Endothelial cell of umbilical vein (primary cell): Measurements from ENCODE around the gene ECEL1. TPM values are rescaled to one million over a fixed set of nuclear protein-coding genes. Genes with fewer than 3 reads are reported as not detected.

Experiments
- BruUV-seq: library from RNA; stranded (reverse); fragments of 400-500 nt; replicated peaks from 2 replicates; lab custom pipeline; 2021; lab: Mats Ljungman, UMichigan
- CTCF ChIA-PET: fragments of 300-600, 350-600 bp; sonication (Branson Sonifier 250); formaldehyde crosslinking; loops from one replicate; lab custom pipeline; 2021; ENCODE audit warnings: antibody characterized with exemption, inconsistent platforms; lab: Charles Lee
- POLR2A ChIA-PET: fragments of 300-600, 350-600 bp; sonication (Branson Sonifier 250); formaldehyde crosslinking; loops from one replicate; lab custom pipeline; 2021; ENCODE audit warnings: antibody characterized with exemption, inconsistent platforms; lab: Charles Lee
- DNase-seq: peaks from one replicate; pipeline ENCODE4 v3.0.0-alpha.2; 2011; ENCODE audit warnings: low read depth, low spot score
- FAIRE-seq: peaks from 2 replicates; lab custom pipeline; 2011; peaks lifted over from hg19 to GRCh38; lab: Jason Lieb, UNC
- H2AFZ ChIP-seq: 2 replicates; pipeline ENCODE4 v1.6.0; 2012; ENCODE audit warnings: low read depth, low read length, control low read depth, inconsistent platforms
- H3K27ac ChIP-seq: 2 replicates; pipeline ENCODE4 v1.5.1; 2011; ENCODE audit warnings: low read depth, mild to moderate bottlenecking, control low read depth, low read length, moderate library complexity; ENCODE audit not compliant: insufficient read depth
- H3K27me3 ChIP-seq, 2 experiments: 2 replicates each; pipeline versions ENCODE4 v1.6.0 to v1.6.1; 2011; ENCODE audit warnings: low read length in 2 of 2, mixed read lengths in 1 of 2; ENCODE audit not compliant: control insufficient read depth in 2 of 2, insufficient read depth in 2 of 2
- H3K36me3 ChIP-seq, 2 experiments: 2 replicates in 1 of 2; 3 replicates in 1 of 2; pipeline ENCODE4 v1.5.1; 2011; ENCODE audit warnings: low read length in 2 of 2, mild to moderate bottlenecking in 1 of 2, moderate library complexity in 1 of 2; ENCODE audit not compliant: control insufficient read depth in 2 of 2, insufficient read depth in 2 of 2; ENCODE audit errors: extremely low read depth in 1 of 2
- H3K4me1 ChIP-seq: 3 replicates; pipeline ENCODE4 v1.5.1; 2011; ENCODE audit warnings: mild to moderate bottlenecking, low read length; ENCODE audit not compliant: control insufficient read depth, insufficient read depth; ENCODE audit errors: extremely low read depth
- H3K4me2 ChIP-seq: 2 replicates; pipeline ENCODE4 v1.6.1; 2011; ENCODE audit warnings: low read length, control low read depth, mixed read lengths; ENCODE audit not compliant: insufficient read depth
- H3K4me3 ChIP-seq, 3 experiments: fragments of 200-600 bp in 1 of 3; sonication (generic), shearing (Covaris generic) in 1 of 3; replicated peaks in 1 of 3; 2 replicates each; pipeline ENCODE4 v1.5.1; 2011 to 2016; ENCODE audit warnings: control low read depth in 3 of 3, low read length in 3 of 3, mild to moderate bottlenecking in 2 of 3, inconsistent platforms in 1 of 3, low read depth in 1 of 3, moderate library complexity in 1 of 3; ENCODE audit not compliant: insufficient read depth in 1 of 3
- H3K79me2 ChIP-seq: 2 replicates; pipeline ENCODE4 v1.6.0; 2012; ENCODE audit warnings: low read length, inconsistent platforms; ENCODE audit not compliant: control insufficient read depth, insufficient read depth
- H3K9ac ChIP-seq: replicated peaks from 2 replicates; pipeline ENCODE3; 2011; ENCODE audit warnings: low read length, control low read depth; ENCODE audit not compliant: insufficient read depth; ENCODE audit errors: extremely low read depth
- H3K9me1 ChIP-seq: replicated peaks from 3 replicates; pipeline ENCODE4 v1.6.0; 2011; ENCODE audit warnings: mild to moderate bottlenecking, low read length; ENCODE audit not compliant: control insufficient read depth, insufficient read depth; ENCODE audit errors: extremely low read depth
- H3K9me3 ChIP-seq: replicated peaks from 2 replicates; pipeline ENCODE4 v1.5.1; 2012; ENCODE audit warnings: low read length, inconsistent platforms; ENCODE audit not compliant: control insufficient read depth, insufficient read depth
- H4K20me1 ChIP-seq: replicated peaks from 2 replicates; pipeline ENCODE3; 2011; ENCODE audit warnings: mild to moderate bottlenecking, low read length; ENCODE audit not compliant: control insufficient read depth, insufficient read depth; ENCODE audit errors: extremely low read depth
- CTCF ChIP-seq, 2 donors: IDR thresholded peaks; 1 replicate in 1 of 2; 2 replicates in 1 of 2; pipeline ENCODE4 v1.5.1; 2011; ENCODE audit warnings: low read length in 2 of 2, mild to moderate bottlenecking in 2 of 2, moderate library complexity in 2 of 2, control low read depth in 1 of 2, inconsistent platforms in 1 of 2, low read depth in 1 of 2; ENCODE audit not compliant: insufficient read depth in 1 of 2; ENCODE audit errors: extremely low read depth in 1 of 2
- FOS ChIP-seq: IDR thresholded peaks from 2 replicates; pipeline ENCODE4 v1.6.1; 2011; ENCODE audit warnings: mild to moderate bottlenecking, low read length, moderate library complexity, borderline replicate concordance; ENCODE audit not compliant: insufficient read depth
- GATA2 ChIP-seq: IDR thresholded peaks from 2 replicates; pipeline ENCODE4 v1.7.0; 2011; ENCODE audit warnings: low read depth, mild to moderate bottlenecking, moderate library complexity, mixed read lengths, low read length; ENCODE audit not compliant: insufficient read length, insufficient read depth
- JUN ChIP-seq: IDR thresholded peaks from 2 replicates; pipeline ENCODE4 v1.6.1; 2011; ENCODE audit warnings: borderline replicate concordance, low read depth; ENCODE audit not compliant: insufficient read length, insufficient read depth
- POLR2AphosphoS5 ChIP-seq: IDR thresholded peaks from 2 replicates; pipeline ENCODE4 v1.6.1; 2012; ENCODE audit warnings: low read depth, mild to moderate bottlenecking, control low read depth, low read length, moderate library complexity; ENCODE audit not compliant: insufficient read depth
- dilution Hi-C: fragments of 300-500 bp; cut with MboI; formaldehyde crosslinking; loops from one replicate; pipeline ENCODE4 v1.15.0; 2019; ENCODE audit warnings: low sequenced_read_pairs; ENCODE audit not compliant: extremely low pct_ligation_motif_present
- intact Hi-C: fragments of 100-400 bp; cut with micrococcal nuclease; formaldehyde crosslinking; loops from one replicate; pipeline ENCODE4 v1.10.0; 2022
- polyA plus RNA-seq, 4 experiments: library from polyadenylated mRNA; depleted of rRNA in 3 of 4; stranded (reverse) in 3 of 4; unstranded in 1 of 4; fragments of >200 nt; gene quantifications; 2 replicates each; pipeline versions ENCODE4 v1.2.1 to v1.2.3, GENCODE V29; 2011 to 2012; ENCODE audit warnings: missing spikeins in 1 of 4
- total RNA-seq: library from RNA; stranded (reverse); gene quantifications from 2 replicates; pipeline ENCODE4 v1.2.3, GENCODE V29; 2021

ECEL1 gene
- total and polyA plus RNA-seq, 2 donors (not counting 3 experiments of a cell fraction or from before 2014, with no cell fraction given) = not detected

DNA sequence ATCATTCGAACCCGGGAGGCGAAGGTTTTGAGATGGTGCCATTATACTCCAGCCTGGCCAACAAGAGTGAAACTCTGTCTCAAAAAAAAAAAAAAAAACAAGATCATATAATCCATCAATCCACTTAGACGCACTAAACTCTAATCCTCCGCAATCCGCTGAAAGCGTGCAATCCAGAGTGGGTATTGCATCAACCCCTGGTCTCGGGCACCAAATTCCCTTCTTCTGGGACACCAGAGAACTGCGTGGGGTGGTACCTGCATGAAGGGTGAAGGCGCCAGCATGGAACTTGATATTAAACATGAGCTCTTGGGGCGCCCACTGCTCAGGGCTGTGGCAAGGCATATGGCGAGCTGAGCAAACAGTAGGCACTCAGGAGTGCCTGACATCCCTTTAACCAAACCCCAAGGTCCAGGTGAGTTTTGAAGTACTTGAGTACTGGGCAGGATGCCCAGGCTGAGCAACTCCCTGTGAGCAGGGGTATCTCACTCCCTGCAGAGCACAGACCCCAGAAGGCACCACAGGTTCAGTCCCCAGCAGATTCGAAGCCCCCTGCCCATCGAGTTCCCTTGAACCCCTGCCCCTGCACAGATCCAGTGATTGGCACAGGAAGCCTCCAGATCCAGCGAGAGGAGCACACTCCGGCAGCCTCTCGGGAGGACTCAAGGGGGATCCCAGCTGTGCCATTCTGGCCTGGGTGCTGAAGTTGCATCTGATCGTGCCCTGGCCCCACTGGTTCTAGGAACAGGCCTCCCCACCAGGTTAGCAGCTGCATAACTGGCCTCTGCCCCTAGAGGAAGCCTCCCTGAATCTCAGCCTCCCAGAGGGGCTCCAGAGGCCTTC is 23.7 kb downstream of the ECEL1 start:
- CTCF ChIA-PET = interaction anchor here (1.0 to 2.0 kb wide), 4 partner anchors 10 to 60 kb away, joined by 3 to 5 read pairs (median 4); no protein-coding TSS in a partner anchor
- intact Hi-C loops (no loop called here), dilution Hi-C loops (no loop called here)
- no peak for FAIRE-seq
- Histone ChIP-seq H2AFZ (no peak overlapping the region), H3K4me2 (no peak overlapping the region), H4K20me1 (no peaks in the 10 kb centered on the region), H3K9ac (no peak overlapping the region), H3K79me2 (no peaks in the 10 kb centered on the region), H3K9me3 (no peaks in the 10 kb centered on the region), H3K27me3 (peaks cover 2 to 8% of the 10 kb centered on the region in 2 experiments), H3K36me3 (no peaks in the 10 kb centered on the region), H3K4me1 (no peaks in the 10 kb centered on the region), H3K4me3 (no peak overlapping the region), H3K27ac (no peak overlapping the region), H3K9me1 (no peaks in the 10 kb centered on the region)
- DNase-seq = no peak
- no TSS peak for BruUV-seq
- TF ChIP-seq JUN (no peak), POLR2AphosphoS5 (no peak), FOS (no peak), CTCF (IDR thresholded peaks at IDR 0.05; ENCODE audit: extremely low read depth in 1 of 2, insufficient read depth in 1 of 2, low read depth in 1 of 2, low read length in 2 of 2) (no peak), GATA2 (no peak)
- POLR2A ChIA-PET = no interaction called here
